GM18858 (cell line): ENCODE measurements around the gene NKTR.

Source experiments
- ATAC-seq: cut with Tn5 transposase; IDR thresholded peaks from one replicate; pipeline ENCODE4 v1.9.1; 2021; ENCODE audit not compliant: unreplicated experiment

NKTR gene

GRCh38 chr3:42692667-42693529 is 92.4 kb downstream of the NKTR start:
- ATAC-seq = no peak

- ATAC-seq = no peak
These were observed 93.0 kb downstream of the NKTR start for GRCh38 chr3:42693530-42693930.

GRCh38 chr3:42694366-42694765 is 93.9 kb downstream of the NKTR start:
- no peak for ATAC-seq

GRCh38 chr3:42696356-42697288 is 96.1 kb downstream of the NKTR start:
- ATAC-seq = no peak

- ATAC-seq = no peak
These were observed 97.0 kb downstream of the NKTR start for GRCh38 chr3:42697289-42698051.
